GM19351 (cell line): ENCODE measurements around the gene SLC2A8.

Experiments used
- ATAC-seq: cut with Tn5 transposase; IDR thresholded peaks from one replicate; pipeline ENCODE4 v1.9.1; 2021; ENCODE audit warnings: mild to moderate bottlenecking, moderate library complexity; ENCODE audit not compliant: unreplicated experiment

Gene SLC2A8, protein sequence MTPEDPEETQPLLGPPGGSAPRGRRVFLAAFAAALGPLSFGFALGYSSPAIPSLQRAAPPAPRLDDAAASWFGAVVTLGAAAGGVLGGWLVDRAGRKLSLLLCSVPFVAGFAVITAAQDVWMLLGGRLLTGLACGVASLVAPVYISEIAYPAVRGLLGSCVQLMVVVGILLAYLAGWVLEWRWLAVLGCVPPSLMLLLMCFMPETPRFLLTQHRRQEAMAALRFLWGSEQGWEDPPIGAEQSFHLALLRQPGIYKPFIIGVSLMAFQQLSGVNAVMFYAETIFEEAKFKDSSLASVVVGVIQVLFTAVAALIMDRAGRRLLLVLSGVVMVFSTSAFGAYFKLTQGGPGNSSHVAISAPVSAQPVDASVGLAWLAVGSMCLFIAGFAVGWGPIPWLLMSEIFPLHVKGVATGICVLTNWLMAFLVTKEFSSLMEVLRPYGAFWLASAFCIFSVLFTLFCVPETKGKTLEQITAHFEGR

DNA sequence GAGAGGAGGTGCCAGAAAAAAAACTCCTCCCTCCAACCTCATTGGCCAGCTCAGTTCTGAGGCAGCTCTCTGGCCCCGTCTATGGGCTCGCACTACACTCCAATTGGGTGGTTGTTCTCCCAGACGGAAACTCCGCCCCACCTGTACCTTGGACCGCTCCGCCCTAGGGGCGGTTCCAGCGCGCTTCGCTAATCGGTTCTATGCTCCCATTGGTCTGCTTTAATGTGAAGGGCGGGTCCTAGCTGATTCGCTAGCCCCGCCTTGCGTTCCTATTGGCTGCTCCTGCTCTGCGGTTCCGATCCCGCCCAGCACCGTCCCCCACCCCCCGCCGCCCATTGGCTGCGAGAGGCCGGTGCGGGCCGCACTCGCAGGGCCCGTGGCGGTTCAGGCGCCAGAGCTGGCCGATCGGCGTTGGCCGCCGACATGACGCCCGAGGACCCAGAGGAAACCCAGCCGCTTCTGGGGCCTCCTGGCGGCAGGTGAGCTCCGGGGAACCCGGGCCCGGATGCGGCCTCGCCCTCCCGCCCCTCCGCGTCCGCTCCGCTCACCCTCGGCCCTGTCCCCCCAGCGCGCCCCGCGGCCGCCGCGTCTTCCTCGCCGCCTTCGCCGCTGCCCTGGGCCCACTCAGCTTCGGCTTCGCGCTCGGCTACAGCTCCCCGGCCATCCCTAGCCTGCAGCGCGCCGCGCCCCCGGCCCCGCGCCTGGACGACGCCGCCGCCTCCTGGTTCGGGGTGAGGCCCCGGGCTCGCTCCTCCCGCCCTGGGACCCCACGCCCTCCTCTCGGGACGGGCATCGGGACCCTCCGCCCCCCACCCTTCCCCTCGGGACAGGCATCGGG, at the start of gene SLC2A8:
Gene SLC2A8, plus strand, starts transcription at position 362 of the 838 bp plus-strand sequence. Its CDS starts 62 bp downstream, at position 424.
- ATAC-seq = peak; percentile 94

DNA sequence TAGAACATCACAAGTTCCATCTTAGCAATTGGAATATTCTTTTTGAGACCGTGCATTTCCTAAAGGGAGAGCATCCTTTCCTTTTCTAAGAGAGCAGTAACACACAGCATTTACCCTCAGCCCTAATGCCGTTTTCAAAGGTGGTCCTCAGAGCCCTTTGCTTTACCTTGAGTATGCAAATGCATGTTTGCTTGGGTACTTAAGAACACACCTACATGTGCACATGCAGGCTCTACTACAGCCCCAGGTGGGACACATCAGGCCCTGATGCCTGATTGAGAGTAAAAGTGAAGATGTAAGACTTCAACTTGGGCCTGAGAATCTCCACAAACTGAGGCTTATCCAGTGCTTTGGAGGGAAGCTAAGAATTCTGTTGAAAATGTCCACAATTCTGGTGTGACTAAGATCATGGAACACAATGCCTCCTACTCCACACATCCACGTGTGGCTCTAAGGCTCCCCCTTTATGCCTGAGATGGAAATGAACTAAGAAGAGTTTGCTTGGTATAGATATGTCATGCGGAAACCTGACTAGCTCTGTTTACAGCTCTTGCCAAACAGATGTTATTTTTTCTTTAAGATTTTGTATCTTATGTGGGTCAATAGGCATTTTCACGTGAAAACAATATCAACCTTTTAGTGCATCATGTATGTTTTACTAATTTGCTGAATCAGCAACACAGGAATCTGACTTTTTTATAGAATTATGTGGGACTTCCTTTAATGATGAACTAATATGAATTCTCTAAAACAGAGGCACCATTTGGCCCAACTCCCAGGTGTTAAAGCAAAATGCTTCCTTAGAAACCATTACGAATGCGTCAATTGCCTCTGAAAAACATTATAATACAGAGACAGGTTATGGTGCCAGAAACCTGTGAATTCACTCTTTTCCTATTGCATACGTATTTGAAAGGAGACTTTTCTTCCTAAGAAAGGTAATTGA, 48.9 kb upstream of the SLC2A8 start:
- ATAC-seq = no peak

DNA sequence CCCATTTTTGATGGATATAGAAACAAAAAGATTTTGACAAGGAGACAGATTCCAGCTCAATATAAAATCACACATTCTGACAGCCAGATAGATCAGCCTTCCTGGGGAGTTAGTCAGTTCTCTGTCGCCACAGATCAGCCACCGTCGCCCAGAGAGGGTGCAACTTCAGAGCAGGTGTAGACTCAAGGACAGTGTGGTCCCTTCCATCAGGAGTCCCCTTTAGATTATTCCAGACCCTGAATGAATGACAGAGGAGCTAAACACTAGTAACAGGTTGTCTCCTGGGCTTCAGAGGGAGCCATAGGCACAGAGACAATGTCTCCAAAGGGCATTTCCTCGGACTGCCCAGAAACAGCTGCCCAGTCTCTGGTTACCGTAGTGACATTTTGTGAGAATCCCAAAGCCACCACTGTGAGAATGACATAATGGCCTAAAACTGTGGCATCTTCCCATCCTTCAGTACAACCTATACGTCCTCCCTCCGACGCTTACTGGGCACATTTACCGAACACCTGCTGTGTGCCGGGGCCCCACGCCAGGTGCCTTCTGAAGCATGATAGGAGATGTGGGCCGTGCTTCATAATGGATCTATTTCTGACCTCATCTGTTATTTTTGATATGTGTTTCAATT, 47.4 kb upstream of the SLC2A8 start:
- ATAC-seq = no peak

DNA sequence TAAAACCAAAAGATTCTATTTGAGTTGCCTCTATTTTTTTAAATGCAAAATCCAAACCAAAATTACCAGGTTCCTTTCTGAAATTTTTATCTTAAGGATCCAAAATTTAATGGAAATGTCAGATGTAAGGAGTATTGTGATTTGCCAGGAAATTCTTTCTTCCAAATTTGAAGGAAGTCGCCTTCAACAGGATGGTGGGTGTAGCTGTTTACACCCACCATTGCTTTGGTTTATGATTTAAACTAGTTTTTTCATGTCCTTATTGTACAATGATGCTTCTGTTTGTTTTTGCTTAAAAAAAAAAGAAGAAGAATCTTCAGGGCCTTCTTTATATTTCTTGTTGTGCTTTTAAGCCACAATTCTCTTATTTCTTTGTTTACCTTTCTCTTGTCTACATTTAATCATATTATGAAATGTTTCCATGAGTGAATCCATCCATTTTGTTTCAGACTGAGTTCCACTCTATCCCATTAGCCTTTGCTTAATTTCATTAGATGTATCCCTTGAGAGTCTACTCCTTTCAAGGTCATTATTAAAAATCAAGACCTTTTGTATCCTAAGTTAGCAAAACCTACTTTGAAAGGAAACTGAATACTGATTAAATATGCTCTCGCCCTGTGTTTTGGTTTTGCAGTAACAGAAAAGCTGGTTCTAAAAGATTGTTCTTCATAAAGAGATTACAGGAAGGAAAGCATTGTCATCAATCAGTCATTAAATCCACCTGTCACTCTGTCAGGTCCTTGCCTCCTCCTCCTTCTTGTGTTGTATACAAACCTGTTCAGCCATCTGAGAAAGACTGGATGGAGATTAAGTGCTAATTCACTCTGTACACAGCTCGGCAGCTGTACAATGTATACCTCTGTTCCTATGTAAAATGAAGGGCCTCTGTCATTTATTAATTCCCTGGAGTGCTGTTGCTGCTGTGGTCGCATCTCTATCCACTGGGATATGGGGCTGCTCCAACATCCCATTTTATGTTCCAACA, 45.5 kb upstream of the SLC2A8 start:
- ATAC-seq = no peak

DNA sequence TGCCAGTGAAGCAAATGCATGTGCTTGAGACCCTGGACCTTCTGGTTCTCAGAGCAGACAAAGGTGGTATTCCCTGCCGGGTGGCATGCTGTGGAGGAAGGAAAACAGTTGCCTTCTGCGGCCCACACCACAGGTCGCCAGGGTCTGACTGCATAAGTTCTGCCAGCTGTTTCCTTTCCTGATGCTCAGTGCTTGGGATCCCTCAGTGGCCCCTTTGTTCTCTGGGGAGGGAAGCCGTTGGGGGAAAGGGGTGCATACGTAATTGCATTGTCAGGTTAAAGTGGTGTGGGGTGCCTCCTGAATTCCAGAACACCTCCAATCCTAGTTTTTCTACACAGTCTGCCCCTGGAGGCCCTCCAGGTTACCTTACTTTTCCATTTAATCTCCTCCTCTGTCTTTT, 43.1 kb upstream of the SLC2A8 start:
- no peak for ATAC-seq

DNA sequence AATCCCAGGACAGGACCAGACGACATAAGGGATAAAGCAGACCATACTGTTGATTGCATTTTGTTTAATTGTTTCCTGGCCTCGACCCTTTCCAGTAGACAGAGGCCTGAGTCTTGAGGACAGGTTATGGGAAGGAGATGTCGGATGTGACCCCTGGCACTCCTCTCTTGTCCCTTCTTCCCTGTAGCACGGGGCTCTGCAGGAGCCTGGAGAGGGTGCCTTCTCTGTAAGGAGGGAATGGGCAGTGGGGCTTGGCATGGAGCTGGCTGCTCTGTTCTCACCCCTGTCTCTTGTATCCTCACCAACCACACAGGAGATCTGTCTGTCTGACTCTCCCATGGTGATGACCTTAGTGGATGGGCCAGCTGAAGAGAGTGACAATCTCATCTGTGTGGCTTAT, 40.1 kb upstream of the SLC2A8 start:
- no peak for ATAC-seq

DNA sequence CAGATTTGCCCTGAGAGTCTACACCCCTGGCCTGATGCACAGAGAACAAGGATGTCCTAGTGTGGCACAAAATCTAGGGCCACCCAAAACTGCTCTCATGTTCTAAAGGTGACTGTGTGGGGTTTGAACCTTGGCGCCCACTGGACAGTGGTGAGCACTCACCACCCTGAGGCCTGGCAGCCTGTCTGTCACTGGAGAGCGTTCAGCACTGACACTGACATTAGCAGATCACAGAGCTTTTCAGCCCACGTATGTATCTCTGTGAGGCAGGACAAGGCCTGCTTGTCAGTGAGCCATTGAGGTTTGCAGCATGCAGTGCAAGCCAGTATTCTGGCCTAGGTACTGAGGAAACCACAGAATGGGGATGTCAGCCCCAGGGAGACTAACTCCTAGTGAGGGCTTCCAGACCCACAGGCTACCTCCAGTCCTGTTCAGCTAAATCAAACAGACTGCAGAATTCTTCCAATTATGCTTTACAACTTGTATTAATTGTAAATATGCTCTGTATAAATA, 38.9 kb upstream of the SLC2A8 start:
- no peak for ATAC-seq

DNA sequence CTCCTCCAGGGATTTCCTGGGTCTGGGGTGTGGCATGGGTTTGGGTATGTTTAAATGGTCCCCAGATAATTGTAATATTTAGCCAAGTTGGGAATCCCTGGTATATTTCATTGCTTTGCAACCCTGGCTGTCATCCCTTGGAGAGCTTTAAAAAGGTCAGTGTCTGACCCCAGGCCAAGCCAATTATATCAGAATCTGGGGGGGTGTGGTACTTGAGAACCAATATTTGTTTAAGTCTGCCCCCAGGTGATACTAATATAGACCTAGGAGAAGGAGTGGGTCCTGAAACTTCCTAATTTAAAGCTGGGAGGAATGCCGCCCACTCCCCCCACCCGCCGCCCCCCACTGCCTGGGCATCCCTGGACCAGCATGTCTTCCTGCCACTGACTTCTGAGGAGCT, 38.2 kb upstream of the SLC2A8 start:
- no peak for ATAC-seq

DNA sequence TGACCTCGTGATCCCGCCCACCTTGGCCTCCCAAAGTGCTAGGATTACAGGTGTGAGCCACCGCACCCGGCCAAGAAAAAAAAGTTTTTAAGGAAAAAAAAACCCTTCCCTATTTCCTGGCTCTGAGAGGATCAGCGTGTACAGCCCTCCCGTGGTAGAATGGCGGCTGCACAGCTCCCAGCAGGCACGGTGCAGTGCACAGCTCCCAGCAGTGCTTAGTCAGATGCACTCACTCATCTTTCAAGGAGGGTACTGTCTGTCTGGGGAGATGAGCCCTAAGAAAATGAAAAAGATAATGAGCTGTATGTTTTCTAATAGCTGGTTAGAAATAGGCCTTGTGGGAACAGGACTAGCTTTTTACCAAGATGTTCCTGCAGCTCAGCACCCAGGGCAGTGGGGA, 36.7 kb upstream of the SLC2A8 start:
- no peak for ATAC-seq

DNA sequence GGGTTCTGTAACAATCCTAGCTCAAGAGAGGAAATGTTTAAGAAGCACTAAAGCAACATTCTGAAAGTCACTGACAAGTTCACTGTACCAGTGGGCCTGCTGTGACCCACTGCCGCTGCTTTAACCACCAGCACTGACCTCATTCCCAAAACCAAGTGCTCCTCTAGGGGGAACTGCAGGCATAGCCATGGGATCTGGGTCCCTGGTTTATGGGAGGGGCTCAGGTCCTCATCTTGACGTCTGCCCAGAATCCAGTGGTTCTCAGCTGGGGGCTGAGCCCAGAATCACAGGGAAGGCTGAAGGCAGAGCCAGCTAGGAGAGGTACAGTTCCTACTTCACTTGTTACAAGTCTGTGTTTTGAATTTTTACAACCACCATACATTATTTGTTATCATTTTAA, 36.1 kb upstream of the SLC2A8 start:
- ATAC-seq = no peak

DNA sequence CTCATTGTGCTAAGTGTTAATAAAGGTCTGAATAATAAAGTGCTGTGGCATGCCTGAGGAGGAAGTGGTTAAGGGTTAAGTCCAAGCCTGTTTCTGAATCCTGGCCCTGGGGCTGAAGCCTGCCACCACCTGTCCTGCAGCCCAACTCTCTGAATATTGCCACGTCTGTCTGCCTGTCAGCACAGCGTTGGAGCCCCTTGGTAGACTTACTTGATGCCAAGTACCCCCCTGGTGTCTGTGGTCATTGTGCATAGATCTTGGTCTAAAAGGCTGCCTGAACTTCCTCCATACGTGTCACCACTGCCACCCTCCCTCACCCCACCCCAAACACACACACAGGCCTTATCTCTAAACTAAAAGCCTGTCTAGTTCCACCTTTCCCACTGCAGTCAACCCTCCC, 35.4 kb upstream of the SLC2A8 start:
- no peak for ATAC-seq

DNA sequence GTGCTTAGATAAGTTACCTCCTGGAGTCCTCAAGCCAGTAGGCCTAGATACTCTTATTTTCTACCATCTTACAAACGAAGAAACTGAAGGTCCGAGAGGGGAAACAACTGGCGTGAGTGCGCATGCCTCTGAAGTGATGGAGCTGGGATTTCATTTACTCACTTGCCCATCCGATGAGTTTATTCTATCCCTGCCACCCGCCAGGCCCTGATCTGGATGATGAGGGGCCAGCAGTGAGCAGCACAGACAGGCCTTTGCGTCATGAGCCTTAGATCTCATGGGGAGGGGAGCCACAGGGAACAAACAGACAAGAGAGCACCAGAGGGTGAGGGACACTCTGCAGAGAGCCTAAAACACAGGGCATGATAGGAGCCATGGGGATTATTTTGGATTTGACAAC, 34.1 kb upstream of the SLC2A8 start:
- ATAC-seq = no peak

DNA sequence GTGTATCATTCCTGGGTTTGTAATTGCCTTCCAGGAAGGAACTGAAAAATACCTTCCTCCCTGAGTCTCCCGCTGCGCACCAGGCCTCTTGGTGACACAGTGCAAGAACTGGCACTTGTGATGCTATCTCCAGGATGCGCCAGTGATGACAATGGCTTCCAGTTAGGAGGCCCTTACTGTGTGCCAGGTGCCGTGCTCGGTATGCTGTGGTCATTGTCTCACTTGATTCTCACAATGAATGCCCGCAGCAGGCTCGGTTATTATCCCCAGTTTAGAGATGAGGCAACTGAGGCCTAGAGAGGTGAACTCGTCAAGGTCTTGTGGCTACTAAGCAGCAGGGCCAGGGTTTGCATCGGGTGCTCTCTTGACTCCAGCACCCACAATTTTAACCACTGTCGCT, 31.5 kb upstream of the SLC2A8 start:
- no peak for ATAC-seq

DNA sequence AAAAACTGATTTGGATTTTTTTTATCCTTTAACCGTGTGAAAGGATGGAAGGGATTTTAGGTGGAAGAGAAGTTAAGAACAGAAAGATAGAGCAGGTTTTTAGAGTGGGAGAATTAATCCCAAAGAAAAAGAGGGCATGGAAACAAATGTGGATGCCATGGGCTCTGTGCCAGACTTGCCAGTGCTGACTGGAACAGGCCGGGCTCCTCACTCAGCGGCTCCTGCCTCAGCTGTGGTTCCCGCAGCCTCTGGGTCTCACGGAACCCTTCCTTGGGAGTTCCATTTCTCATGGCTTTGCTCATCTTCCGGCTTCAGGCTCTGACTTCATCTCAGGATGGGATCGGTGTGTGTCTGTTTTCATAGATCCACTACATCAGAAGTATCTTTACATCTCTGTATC, 30.4 kb upstream of the SLC2A8 start:
- no peak for ATAC-seq

DNA sequence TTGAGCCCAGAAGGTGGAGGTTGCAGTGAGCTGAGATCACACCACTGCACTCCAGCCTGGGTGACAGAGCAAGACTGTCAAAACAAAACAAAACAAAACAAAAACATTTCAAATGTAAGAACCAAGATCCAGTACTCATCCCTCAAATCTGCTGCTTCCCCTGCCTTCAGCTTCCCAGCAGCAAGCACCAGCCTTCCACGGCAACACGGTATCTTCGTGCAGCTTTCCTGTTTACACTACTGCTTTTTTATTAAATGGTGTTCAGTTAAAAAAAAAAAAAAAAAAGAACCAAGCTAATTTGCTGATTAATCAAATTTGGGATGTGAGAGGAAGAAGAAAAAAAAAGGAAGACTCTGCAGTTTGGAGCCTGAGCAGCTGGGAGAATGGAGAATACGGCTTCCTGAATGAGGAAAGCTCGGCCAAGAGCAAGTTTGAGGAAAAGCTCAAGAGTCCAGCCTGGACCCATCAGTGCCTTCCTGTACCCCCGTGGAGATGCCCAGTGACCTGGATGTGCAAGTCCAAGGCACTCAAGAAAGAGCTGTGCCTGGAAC, 28.0 kb upstream of the SLC2A8 start:
- no peak for ATAC-seq

DNA sequence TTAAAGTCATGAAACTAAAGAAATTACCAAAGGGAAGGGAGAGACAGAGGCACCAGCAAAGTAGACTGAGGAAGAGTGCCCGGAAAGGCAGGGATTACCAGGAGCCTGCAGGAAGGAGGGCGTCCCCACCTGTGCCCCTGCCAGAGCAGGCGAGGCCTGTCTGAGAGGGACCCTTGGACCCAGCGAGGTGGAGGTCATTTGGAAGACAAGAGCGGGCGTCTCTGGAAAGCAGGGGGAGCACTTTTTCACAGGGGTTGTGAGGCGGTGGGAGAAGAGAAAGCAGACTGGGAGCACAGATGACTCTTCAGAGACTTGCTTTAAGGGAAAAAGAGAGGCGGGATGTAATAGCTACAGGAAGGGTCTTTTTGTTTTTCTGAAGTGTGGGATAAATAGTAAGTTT, 27.5 kb upstream of the SLC2A8 start:
- ATAC-seq = no peak

DNA sequence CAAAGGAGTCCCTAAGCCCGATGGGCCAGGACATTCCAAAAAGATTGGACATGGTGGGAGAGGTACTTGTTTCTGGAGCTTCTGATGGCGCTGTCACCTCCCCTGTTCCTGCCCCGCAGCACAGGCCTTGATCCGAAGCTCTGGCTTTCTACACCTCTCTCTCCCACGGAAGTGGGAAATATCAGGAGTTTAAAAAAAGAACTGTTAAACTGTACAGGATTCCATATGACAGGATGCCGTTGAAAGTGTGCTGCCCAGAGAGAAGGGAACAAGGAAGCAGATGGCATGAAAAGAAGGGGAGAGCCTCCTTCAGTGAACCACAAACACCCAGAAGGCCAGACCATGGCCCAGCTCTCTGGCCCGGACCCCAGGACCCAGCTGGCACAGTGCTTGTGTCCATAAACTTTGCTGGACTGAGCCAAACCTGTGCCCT, 26.8 kb upstream of the SLC2A8 start:
- ATAC-seq = no peak
